Raji (cell line): Measurements from ENCODE around the gene CENPB.

ENCODE experiments used
- POLR2A ChIP-seq: IDR thresholded peaks from 2 replicates; pipeline ENCODE4 v1.6.1; 2011; ENCODE audit warnings: low read depth, low read length, control low read depth; ENCODE audit not compliant: insufficient read depth

CENPB gene

DNA sequence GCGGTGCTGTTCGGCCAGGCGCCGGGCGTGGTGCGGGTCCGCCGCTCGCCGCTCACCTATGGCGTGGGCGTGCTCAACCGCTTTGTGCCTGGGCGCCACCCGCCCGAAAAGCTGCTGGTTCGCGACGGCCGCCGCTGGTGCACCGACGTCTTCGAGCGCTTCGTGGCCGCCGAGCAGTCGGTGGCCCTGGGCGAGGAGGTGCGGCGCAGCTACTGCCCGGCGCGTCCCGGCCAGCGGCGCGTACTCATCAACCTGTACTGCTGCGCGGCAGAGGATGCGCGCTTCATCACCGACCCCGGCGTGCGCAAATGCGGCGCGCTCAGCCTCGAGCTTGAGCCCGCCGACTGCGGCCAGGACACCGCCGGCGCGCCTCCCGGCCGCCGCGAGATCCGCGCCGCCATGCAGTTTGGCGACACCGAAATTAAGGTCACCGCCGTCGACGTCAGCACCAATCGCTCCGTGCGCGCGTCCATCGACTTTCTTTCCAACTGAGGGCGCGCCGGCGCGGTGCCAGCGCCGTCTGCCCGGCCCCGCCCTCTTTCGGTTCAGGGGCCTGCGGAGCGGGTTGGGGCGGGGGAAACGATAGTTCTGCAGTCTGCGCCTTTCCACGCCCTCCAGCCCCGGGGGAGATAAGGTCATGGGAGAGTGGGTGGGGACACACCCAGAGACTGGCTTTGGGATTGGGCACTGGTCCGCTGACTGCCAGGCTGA is 34.7 kb downstream of the CENPB start:
- no peak for TF ChIP-seq POLR2A

- TF ChIP-seq POLR2A = no peak
These were observed 35.2 kb downstream of the CENPB start for GRCh38 chr20:3751305-3751674.

- no peak for TF ChIP-seq POLR2A
These were observed 36.6 kb downstream of the CENPB start for GRCh38 chr20:3749689-3750531.

DNA sequence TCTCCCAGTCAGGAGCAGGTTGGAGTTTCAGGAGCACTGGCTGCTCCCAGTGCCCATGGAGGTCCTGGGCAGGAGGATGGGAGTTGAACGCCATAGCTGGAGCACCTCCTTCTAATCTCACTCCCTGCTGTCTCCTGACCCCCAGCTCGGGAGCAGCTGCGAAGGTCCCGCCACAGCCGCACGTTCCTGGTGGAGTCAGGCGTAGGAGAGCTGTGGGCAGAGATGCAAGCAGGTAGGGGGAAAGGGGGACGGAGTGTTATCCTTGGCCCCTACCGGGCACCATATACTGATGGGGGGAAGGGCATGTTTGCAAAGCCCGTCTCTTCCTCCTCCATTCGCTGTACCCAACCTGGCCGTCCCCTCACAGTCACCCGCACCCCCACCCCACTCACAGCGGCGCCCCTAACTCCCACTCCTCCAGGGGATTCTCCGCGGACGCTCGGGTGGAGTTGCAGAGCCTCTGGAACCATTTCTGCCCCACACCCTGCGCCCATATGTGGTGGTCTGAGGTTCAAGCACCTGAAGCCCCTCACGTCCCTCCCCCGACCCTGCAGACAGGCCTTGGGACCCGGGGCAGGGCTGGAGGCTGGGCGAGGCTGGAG is 37.4 kb downstream of the CENPB start:
- no peak for TF ChIP-seq POLR2A

GRCh38 chr20:3748073-3748472 is 38.5 kb downstream of the CENPB start:
- no peak for TF ChIP-seq POLR2A

GRCh38 chr20:3747471-3747870 is 39.1 kb downstream of the CENPB start:
- TF ChIP-seq POLR2A = no peak

GRCh38 chr20:3745686-3746173 is 40.8 kb downstream of the CENPB start:
- TF ChIP-seq POLR2A = no peak

DNA sequence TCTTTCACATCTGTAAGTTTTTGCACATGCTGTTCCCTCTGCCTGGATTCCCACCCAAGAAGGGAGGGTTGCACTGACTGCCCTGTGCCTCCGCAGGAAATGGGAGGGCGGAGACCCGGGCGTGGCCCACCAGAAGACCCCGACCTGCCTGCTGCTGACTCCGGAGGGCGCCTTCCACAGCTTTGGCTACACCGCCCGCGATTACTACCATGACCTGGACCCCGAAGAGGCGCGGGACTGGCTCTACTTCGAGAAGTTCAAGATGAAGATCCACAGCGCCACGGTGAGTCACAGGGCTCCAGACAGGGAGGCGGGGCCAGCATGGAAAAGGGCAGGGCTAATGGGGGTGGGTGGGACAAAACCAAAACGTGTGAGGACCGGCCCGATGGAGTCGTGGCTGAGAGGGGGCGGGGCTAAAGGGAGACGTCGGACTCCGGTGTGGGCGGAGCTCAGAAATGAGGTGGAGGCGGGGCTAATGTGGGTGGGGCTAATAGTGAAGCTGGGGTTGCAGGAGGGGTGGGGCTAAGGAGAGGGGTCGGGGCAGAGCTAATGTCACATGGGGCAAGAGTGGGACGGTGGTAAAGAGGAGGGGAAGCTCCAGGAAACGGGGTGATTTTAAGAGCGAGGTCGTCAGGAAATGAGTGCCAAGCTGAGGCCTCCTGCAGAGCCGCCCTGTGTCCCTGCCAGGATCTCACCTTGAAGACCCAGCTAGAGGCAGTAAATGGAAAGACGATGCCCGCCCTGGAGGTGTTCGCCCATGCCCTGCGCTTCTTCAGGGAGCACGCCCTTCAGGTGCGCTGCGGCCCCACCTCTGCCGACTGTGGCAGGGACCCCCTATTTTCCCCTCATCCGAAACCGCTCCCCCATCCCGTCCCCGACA is 41.5 kb downstream of the CENPB start:
- TF ChIP-seq POLR2A = no peak

- TF ChIP-seq POLR2A = no peak
These were observed 42.5 kb downstream of the CENPB start for GRCh38 chr20:3744037-3744436.

DNA sequence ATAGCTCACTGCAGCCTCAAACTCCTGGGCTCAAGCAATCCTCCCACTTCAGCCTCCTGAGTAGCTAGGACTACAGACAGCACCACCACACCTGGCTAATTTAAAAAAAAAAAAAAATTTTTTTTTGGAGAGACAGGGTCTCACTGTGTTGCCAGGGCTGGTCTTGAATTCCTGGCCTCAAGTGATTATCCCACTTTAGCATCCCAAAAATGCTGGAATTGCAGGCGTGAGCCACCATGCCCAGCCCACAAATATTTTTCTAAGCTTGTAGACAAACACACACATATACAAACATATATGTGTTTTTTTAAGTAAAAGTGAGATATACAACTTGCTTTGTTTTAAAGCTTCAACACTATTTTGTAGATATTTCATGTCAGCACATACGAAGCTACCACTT is 43.3 kb downstream of the CENPB start:
- TF ChIP-seq POLR2A = no peak

- TF ChIP-seq POLR2A = no peak
These were observed 44.6 kb downstream of the CENPB start for GRCh38 chr20:3741836-3742458.

GRCh38 chr20:3740615-3741301 is 45.8 kb downstream of the CENPB start:
- no peak for TF ChIP-seq POLR2A

- no peak for TF ChIP-seq POLR2A
These were observed 46.6 kb downstream of the CENPB start for GRCh38 chr20:3739926-3740451.

- no peak for TF ChIP-seq POLR2A
These were observed 47.2 kb downstream of the CENPB start for GRCh38 chr20:3739054-3739925.
